Activated T-helper 1 cell treated with Interleukin-2 at 50 U/mL for 16 hours (primary cell): ENCODE measurements around the gene KIF20A.
"Not testable (repeated sequence)": the region's sequence is repeated elsewhere in the genome, so short reads cannot be mapped to it uniquely, and the experiment has no call there.

Experiments
- DNase-seq: peaks from one replicate; pipeline ENCODE4 v3.0.0-alpha.2; 2020; ENCODE audit warnings: low read depth

Gene KIF20A

GRCh38 chr5:138178516-138179276 lies at the start of gene KIF20A, which contains the start of gene BRD8:
Gene KIF20A, plus strand, starts transcription at chr5:138179112. Its CDS starts 569 bp downstream, at chr5:138179681.
Gene BRD8, minus strand, starts transcription at chr5:138178630. Its CDS starts 16 bp downstream, at chr5:138178614.
- DNase-seq, result peak; percentile 75

- no peak for DNase-seq
These were observed 49.6 kb upstream of the KIF20A start for GRCh38 chr5:138129347-138129746.

- no peak for DNase-seq
These were observed 46.4 kb upstream of the KIF20A start for GRCh38 chr5:138132543-138132942.

GRCh38 chr5:138138949-138139780 lies 39.7 kb upstream of the KIF20A start, which contains the start of gene NME5:
Gene NME5, minus strand, starts transcription at chr5:138139428. Its CDS starts 648 bp downstream, at chr5:138138780.
- no peak for DNase-seq

GRCh38 chr5:138139781-138140090 lies 39.2 kb upstream of the KIF20A start:
- DNase-seq, result no peak

GRCh38 chr5:138140268-138140667 lies 38.6 kb upstream of the KIF20A start:
- DNase-seq, result no peak

- DNase-seq, result no peak
These were observed 37.2 kb upstream of the KIF20A start for GRCh38 chr5:138141734-138142133.

- not testable (repeated sequence) for DNase-seq
These were observed 35.3 kb upstream of the KIF20A start for GRCh38 chr5:138143578-138143977.

GRCh38 chr5:138148811-138149210 lies 30.1 kb upstream of the KIF20A start:
- no peak for DNase-seq

GRCh38 chr5:138149530-138149929 lies 29.4 kb upstream of the KIF20A start:
- no peak for DNase-seq

- not testable (repeated sequence) for DNase-seq
These were observed 22.9 kb upstream of the KIF20A start for GRCh38 chr5:138155977-138156376.

- no peak for DNase-seq
These were observed 21.3 kb upstream of the KIF20A start for GRCh38 chr5:138157626-138158025.

- DNase-seq, result no peak
These were observed 19.2 kb upstream of the KIF20A start for GRCh38 chr5:138159666-138160065.

GRCh38 chr5:138160706-138161105 lies 18.2 kb upstream of the KIF20A start:
- no peak for DNase-seq

GRCh38 chr5:138163721-138164120 lies 15.2 kb upstream of the KIF20A start:
- no peak for DNase-seq

- no peak for DNase-seq
These were observed 9.8 kb upstream of the KIF20A start for GRCh38 chr5:138169124-138169523.

- no peak for DNase-seq
These were observed 8.6 kb upstream of the KIF20A start for GRCh38 chr5:138170299-138170698.

GRCh38 chr5:138177941-138178515 lies 884 bp upstream of the KIF20A start:
- DNase-seq, result no peak

- no peak for DNase-seq
These were observed 455 bp downstream of the KIF20A start for GRCh38 chr5:138179277-138179857.

- DNase-seq, result no peak
These were observed 1.4 kb downstream of the KIF20A start for GRCh38 chr5:138180183-138180782.

GRCh38 chr5:138180841-138181240 lies 1.9 kb downstream of the KIF20A start:
- DNase-seq, result no peak

- no peak for DNase-seq
These were observed 3.9 kb downstream of the KIF20A start for GRCh38 chr5:138182808-138183207.
